HG03575 (cell line): ENCODE results near the gene MYBBP1A.

Experiments used
- ATAC-seq: cut with Tn5 transposase; IDR thresholded peaks from one replicate; pipeline ENCODE4 v1.9.1; 2021; ENCODE audit not compliant: unreplicated experiment, insufficient number of reproducible peaks, low FRiP score; ENCODE audit errors: extremely low read depth

The MYBBP1A gene

DNA sequence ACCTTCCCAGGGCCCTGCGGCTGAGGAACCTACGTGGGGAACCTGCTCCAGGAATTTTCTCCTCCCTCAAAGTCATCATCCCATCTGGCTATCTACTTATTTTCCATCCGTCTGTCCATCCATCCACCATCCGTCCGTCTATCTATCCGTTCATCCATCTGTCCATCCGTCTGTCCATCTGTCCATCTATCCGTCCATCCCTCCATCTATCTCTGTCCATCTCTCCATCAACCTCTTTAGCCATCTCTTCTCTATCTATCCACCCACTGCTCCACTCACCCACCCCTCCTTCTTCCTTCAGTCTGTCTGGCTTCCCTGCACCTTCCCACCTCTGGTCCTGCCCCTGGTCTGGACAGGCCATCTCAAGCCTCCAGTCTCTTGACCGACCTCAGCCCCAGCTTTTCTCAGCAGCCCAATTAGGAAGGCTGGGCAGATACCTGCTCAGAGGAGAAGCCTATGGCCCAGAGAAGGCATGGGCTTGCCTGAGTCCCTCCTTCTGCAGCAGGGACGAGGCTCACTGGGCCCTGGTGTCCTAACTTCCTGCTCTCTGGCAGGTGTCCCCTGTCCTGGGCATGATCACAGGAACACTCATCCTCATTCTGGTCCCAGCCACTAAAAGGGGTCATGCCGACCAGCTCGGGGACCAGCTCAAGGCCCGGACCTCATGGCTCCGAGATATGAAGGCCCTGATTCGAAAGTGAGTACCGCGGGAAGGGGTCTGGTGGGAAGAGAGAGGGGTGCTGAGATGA is 23.0 kb downstream of the MYBBP1A start:
- ATAC-seq: no peak

DNA sequence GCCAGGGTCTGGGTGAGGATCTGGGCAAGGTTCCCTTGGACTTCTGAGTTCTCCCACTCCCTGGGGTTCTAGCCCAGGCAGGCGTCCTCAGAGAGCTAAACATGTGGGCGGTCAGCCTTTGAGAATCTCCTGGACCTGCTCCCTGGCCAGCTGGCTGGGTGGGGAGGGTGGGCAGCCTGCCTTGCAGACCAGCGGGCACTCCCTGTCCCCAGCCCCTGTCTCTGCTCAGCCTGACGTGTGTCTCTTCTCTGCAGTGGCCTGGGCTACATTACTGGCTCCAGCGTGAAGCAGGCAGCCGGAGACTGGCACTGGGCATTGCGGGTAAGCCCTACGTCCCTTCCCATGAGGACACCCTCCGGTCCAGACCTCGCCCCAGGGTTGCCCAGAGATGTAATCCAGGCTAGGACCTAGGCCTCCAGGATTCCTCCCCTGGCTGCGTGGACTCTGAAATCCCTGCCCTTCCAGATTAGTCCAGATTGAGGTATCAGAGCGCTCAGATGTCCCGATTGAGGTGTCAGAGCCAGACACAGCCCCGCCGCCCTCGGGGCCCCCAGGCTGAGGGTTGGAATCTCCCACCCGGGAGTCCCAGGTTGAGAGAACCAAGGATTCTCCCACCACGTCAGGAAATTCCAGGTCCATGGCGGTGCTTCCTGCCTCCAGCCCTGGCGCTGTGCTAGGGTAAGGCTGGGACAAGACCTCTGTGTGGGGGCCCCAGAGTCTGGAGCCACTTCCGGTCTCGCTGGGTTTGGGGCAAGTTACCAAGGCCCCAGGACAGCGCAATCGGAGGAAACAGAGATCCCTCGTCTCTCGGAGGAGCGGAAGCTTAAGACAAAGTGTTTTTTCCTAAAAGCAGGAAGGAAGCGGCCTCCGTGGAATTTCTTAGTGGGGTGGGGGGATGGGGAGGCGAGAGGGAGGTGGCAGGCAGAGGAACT is 24.1 kb downstream of the MYBBP1A start:
- no peak for ATAC-seq

DNA sequence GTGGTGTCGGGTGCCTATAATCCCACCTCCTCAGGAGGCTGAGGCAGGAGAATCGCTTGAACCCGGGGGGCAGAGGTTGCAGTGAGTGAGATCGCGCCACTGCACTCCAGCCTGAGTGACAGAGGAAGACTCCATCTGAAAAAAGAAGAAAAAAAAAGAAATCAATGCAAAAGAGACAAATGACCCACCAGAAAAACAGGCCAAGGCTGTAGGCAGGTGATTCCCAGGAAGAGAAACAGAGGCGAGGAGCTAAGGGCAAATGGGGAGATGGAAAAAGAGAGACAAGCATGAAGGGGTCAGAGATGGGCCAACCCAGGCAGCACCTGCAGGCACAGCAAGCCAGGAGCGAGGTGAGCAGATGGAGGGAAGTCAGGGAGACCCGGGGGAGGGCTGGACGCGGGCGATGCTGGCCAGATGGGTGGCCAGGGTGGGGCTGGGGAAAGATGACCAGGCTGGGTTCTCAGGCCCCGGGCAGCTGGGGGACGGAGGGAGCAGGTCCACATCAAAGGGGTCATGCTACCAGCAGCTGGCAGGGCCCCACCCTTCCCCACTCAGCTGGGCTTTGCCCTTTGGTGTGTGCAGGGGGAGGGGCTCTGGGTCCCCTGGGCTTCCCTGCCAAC is 25.5 kb downstream of the MYBBP1A start:
- no peak for ATAC-seq

DNA sequence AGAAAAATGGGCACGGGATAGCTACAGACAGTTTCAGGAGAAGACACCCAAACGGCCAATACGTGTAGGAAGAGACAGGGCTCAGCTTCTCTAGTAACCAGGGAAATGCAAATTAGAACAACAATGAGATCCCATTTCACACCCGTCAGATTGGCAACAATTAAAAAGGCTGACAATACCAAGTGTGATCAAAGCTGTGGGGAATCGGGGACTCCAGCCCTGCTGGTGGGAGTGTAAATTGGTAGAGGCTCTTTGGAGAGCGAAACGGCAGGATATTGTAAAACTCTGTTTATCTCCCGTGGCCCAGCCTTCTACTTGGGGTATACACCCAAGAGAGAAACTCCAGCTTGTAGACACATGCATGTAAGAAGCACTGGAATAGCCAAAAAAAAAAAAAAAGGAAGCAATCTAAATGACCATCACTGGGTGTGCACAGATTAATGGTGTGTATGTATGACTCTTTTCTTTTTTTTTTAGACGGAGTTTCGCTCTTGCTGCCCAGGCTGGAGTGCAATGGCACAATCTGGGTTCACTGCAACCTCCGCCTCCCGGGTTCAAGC is 27.5 kb downstream of the MYBBP1A start:
- no peak for ATAC-seq

DNA sequence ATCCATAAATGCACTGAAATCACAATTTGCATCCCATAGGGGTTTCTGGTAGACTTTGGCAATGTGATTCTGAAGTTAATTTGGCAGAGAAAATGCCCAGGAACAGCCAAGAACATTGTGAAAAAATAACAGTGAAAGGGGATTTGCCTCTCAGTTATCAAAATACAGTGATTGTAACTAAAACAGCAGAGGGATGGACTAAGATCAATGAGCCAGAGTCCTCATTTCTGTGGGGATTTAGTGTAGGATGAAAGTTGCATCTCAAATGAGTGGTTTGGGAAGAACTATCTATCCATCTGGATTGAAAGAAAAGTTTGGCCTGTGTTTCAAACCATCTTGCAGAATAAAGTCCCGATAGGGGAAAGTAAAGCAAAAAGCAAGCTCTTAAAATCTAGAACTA is 28.1 kb downstream of the MYBBP1A start:
- no peak for ATAC-seq

DNA sequence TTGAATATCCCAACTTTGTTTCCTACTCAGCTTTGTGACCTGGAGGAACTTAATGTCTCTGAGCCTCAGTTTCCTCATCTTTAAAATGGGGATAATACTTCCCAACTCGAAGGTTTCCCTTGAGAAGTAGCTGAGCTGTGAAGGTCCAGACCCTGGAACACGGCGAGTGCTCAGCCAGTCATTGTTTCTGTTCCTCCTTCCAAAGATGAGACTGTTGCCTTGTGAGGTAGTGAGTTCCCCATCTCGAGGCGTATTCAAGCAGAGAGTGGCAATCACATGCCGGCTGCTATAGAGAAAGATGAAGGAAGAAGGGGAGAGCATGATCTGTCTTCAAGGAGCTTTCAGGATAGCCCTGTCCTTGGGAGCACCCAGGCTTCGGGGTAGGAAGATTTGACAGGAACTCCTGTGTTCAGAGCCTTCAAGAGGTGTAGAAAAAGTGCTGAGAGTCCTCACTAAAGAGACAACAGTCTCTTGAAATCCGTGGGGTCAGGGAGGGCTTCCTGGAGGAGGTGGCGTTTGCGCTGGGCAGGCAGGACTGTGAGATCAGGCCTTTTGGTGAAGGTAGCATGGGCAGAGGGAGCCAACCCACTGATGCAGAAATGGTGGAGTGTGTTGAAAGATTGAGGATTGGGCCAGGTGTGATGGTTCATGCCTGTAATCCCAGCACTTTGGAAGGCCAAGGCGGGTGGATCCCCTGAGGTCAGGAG is 29.3 kb downstream of the MYBBP1A start:
- no peak for ATAC-seq

GRCh38 chr17:4523946-4524345 is 31.2 kb downstream of the MYBBP1A start:
- no peak for ATAC-seq

DNA sequence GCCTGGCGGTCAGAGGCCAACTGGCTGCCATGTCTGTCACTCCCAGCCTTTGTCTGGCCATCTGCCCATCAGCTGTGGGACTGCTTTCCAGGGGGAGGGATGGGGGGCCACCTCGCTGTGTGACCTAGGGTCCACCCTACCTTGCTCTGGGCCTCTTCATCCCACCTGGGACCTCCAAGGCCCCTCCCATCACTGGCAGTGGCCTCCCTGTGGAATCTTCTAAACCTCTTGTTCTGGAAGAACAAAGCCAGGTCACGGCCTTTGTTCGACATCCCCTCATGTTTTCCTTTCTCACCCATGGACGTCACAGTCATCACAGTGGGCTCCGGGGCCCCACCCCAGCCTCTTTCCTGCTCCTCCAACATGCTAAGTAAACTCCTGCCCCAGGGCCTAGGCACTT is 32.5 kb downstream of the MYBBP1A start:
- ATAC-seq: no peak

DNA sequence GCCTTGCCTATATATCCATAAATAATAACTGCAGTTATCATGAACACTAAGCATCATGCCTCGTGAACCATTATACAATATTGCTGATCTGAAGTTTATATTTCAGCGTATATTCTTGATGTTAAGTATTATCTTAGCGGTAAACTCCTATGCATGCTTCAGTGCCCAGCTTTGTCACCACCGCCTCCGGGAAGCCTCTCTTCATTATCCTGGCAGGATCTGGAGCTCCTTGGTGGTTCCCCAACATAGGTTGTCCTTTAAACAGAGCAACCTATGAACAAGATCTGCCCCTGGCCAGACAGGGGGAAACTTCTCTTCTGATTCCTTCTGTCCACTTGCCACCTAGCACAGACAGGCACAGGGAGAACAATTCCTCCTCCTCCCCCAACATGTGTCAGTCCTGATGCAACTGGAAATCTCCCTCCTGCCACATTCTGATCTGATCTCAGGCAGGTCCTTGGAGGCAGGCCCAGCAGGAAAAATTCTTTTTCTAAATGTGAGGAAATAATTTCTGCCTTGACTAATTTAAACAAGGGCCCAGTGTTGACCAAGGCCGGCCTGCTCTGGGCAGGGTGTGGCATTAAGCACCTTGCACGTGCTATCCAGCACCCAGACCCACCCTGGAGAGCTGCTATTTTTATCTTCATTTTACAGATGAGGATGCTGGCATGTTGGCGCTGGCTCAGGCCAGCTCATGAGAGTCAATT is 34.1 kb downstream of the MYBBP1A start:
- no peak for ATAC-seq

- ATAC-seq: no peak
These were observed 34.9 kb downstream of the MYBBP1A start for GRCh38 chr17:4520060-4520893.

- no peak for ATAC-seq
These were observed 35.8 kb downstream of the MYBBP1A start for GRCh38 chr17:4519361-4519788.

DNA sequence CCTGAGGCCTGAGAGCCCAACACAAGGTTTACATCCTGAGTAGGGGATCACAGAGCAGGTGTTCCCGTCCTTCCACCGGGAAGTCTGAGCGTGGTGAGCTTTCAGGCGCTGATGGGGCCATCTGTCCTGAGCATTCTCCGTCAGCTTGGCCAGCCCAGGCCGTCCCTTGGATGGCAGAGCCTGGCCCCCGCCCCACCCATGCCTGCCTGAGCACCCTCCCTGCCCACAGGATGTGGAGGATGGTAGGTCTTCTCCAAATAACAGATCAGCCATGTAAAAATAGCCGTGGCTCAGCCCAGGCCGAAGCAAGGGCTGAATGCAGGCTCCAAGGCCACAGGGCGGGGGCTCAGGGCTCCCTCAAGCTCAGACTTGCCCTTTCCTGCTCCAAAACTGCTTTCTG is 36.3 kb downstream of the MYBBP1A start:
- no peak for ATAC-seq

DNA sequence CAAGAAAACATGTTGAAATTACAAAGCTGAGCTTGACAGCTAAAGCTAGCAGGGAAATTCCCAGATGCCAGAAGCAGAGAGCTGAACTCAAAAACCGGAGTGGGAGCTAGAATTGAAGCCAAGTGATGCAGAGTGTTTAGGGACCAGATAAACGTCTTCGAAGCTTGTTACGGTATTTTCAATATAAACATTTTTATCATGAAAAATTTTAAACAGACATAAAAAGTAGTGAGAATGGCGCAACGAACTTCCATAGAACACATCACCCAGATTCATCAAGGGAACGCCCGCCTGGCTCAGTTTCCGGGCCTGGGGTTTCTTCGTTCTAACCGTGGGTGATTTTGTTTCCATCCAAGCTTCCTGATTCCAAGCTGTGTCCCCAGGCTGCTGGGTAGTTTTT is 38.4 kb downstream of the MYBBP1A start:
- no peak for ATAC-seq

DNA sequence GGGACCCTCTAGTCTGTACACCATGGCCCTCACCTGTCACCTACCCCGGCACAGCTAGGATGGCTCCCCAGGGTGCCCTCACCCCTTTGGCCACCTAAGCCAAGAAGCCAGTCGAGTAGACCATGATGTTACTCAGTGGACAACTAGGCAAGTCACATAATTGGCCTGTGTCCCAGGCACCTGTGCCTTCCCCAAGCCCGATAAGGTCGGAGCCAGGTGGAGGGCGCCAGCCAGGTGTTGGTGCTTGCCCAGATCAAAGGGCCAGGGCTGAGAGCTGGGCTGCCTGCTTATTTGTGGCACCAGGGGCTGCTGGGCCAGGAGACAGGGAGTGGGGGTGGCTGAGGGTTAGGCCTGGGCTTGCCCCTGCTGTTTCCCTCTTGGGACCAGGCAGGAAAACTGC is 39.7 kb downstream of the MYBBP1A start:
- ATAC-seq: no peak

DNA sequence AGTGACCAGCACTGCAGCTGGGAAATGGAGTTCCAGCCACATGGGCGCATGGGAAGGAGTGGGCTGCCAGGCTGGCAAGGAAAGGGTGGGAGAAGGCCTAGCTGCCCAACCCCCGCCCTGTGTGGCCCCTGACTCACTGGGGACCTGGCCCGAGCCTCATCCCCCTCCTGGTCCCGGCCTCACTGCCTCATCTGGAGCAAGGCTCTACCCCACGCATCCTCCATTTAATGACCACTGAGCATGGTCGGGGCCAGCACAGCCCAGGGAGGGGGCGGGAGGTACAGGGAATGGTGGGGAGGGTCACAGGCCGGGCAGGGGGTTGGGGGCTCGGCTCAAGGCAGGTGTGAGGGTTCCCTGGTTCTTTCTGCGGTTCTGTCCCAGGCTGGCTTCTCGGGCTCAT is 40.4 kb downstream of the MYBBP1A start:
- ATAC-seq: no peak

DNA sequence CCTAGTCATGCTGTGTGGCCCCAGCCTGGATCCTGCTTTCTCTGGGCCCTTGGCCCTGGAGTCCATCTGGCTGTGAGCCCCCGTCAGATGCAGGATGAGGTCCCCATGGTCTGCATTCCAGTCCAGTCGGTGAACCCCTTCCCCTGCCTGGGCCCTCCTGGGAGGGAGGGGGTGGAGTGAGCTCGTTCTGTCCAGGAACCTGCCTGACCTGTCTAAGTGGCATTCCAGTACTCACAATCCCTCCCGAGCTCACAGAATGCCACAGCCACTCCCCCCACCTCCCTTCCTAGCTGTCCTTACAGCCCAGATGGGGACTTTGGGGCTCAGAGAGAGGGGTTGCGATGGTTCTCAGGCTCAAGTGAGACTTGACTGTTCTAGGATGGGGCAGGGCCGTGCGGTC is 41.0 kb downstream of the MYBBP1A start:
- ATAC-seq: no peak

- no peak for ATAC-seq
These were observed 41.8 kb downstream of the MYBBP1A start for GRCh38 chr17:4513113-4514032.
